ENCODE measurements around the gene SSUH2.

SSUH2 gene

GRCh38 chr3:8635125-8635524 lies 9.5 kb downstream of the SSUH2 start:
- no peak for TF ChIP-seq CTCF (IDR thresholded peaks at IDR 0.05; ENCODE audit: low read depth, low read length, missing control alignments)
- no peak for DNase-seq (ENCODE audit: extremely low read depth, low read depth)
- no peak overlapping the region for H3K4me3 ChIP-seq (replicated peaks; ENCODE audit: low read depth, low read length)

GRCh38 chr3:8632402-8633237 lies 12.0 kb downstream of the SSUH2 start:
- DNase-seq (ENCODE audit: extremely low read depth, low read depth), result no peak
- no peak for TF ChIP-seq CTCF (IDR thresholded peaks at IDR 0.05; ENCODE audit: low read depth, low read length, missing control alignments)
- no peak overlapping the region for H3K4me3 ChIP-seq (replicated peaks; ENCODE audit: low read depth, low read length)

GRCh38 chr3:8631661-8632060 lies 12.9 kb downstream of the SSUH2 start:
- TF ChIP-seq CTCF (IDR thresholded peaks at IDR 0.05; ENCODE audit: low read depth, low read length, missing control alignments), result no peak
- H3K4me3 ChIP-seq (replicated peaks; ENCODE audit: low read depth, low read length), result no peak overlapping the region
- no peak for DNase-seq (ENCODE audit: extremely low read depth, low read depth)

GRCh38 chr3:8629151-8630021 lies 15.2 kb downstream of the SSUH2 start:
- no peak for TF ChIP-seq CTCF (IDR thresholded peaks at IDR 0.05; ENCODE audit: low read depth, low read length, missing control alignments)
- H3K4me3 ChIP-seq (replicated peaks; ENCODE audit: low read depth, low read length), result no peak overlapping the region
- DNase-seq (ENCODE audit: extremely low read depth, low read depth), result peak; percentile 44

GRCh38 chr3:8627949-8628348 lies 16.6 kb downstream of the SSUH2 start:
- DNase-seq (ENCODE audit: extremely low read depth, low read depth), result no peak
- H3K4me3 ChIP-seq (replicated peaks; ENCODE audit: low read depth, low read length), result no peak overlapping the region

More at GRCh38 chr3:8627949-8628348, 16.6 kb downstream of the SSUH2 start:
- TF ChIP-seq CTCF (IDR thresholded peaks at IDR 0.05; ENCODE audit: low read depth, low read length, missing control alignments), result no peak
